ENCODE measurements around the gene GP1BA. TPM values are rescaled to one million over a fixed set of nuclear protein-coding genes. Genes with fewer than 3 reads are reported as not detected.
"Not testable (repeated sequence)": the region's sequence is repeated elsewhere in the genome, so short reads cannot be mapped to it uniquely, and the experiment has no call there.

GP1BA gene
- total and polyA plus RNA-seq, 11 donors, result 0.06 to 0.35 (median 0.20) TPM; not detected in 6

DNA sequence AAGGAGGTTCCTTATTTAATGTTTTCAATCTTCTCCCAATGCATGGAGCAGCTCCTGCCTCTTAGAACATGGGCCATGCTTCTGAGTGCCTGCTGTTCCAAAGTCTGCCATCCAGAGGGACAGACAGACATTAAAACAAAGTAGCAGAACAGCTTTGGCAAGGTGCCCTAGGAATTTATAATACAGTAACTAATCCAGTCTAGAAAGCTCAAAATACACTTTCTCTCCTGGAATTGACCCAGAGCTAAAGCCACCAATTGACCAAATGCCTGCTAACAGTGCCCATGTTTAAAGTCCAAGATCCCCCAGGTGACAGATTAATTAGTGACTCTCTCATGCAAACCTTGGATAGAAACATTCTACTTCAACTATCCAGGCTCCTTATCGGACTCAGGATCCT lies 18.1 kb upstream of the GP1BA start:
- DNase-seq (no peak), ATAC-seq (no peak)
- no peak for TF ChIP-seq POLR2A (IDR thresholded peaks at IDR 0.05)
- TF ChIP-seq, protein P1, sequence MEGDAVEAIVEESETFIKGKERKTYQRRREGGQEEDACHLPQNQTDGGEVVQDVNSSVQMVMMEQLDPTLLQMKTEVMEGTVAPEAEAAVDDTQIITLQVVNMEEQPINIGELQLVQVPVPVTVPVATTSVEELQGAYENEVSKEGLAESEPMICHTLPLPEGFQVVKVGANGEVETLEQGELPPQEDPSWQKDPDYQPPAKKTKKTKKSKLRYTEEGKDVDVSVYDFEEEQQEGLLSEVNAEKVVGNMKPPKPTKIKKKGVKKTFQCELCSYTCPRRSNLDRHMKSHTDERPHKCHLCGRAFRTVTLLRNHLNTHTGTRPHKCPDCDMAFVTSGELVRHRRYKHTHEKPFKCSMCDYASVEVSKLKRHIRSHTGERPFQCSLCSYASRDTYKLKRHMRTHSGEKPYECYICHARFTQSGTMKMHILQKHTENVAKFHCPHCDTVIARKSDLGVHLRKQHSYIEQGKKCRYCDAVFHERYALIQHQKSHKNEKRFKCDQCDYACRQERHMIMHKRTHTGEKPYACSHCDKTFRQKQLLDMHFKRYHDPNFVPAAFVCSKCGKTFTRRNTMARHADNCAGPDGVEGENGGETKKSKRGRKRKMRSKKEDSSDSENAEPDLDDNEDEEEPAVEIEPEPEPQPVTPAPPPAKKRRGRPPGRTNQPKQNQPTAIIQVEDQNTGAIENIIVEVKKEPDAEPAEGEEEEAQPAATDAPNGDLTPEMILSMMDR (IDR thresholded peaks at IDR 0.05), result no peak
- intact Hi-C loops (cut with DNase I), result loop anchor here in 1 of 10 donors (5.0 kb wide), 1 partner anchor 73 kb away; the partner anchor contains the start of gene CAMTA2
- Histone ChIP-seq H3K27me3 (no peaks in the 10 kb centered on the region), H3K4me1 (peaks cover 0 to 8% (median 5%) of the 10 kb centered on the region in 12 donors), H3K4me3 (no peak overlapping the region), H3K36me3 (no peaks in the 10 kb centered on the region), H3K9me3 (no peaks in the 10 kb centered on the region), H3K27ac (no peak overlapping the region)
- WGBS, 4 donors, result 82 to 94% (median 85%) methylated on average over 1 of the region's 1 CpG

DNA sequence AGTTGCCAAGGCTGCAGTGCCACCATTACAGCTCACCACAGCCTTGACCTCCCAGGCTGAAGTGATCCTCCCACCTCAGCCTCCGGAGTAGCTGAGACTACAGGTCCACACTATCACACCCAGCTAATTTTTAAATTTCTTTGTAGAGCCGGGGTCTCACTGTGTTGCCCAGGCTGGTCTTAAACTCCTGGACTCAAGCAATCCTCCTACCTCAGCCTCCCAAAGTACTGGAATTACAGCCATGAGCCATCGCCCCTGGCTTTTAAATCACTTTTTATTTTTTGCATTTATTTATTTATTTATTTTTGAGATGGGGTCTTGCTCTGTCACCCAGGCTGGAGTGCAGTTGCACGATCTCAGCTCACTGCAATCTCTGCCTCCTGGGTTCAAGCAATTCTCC lies 17.5 kb upstream of the GP1BA start:
- 93 to 97% (median 96%) methylated on average over 4 of the region's 4 CpGs for WGBS, 4 donors
- H3K4me3 ChIP-seq, H3K36me3 ChIP-seq, H3K27me3 ChIP-seq, H3K4me1 ChIP-seq, H3K27ac ChIP-seq, H3K9me3 ChIP-seq, ATAC-seq, DNase-seq: not testable (repeated sequence)
- intact Hi-C loops (cut with DNase I), result loop anchor here in 1 of 10 donors (5.0 kb wide), 1 partner anchor 73 kb away; the partner anchor contains the start of gene CAMTA2

DNA sequence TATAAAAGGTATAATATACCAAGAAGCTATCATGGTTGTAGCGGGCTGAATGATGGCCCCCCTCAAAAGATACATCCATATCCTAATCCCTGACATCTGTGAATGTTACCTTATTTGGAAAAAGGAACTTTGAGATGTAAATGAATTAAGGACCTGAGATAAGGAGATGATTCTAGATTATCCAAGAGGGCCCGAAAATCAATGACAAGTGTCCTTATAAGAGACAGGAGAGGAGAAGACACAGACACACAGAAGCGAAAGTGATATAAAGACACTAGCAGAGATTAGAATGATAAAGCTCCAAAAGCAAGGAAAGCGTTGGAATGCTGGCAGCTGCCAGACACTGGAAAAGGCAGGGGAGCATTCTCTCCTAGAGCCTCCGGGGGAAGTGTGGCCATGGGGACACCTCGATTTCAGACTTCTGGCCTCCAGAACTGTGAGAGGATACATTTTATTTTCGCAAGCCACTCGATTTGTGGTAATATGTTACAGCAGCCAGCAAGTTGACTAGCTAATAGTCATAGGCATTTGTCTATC lies 12.5 kb upstream of the GP1BA start:
- no peak for DNase-seq
- Histone ChIP-seq H3K9me3 (no peaks in the 10 kb centered on the region), H3K27me3 (no peaks in the 10 kb centered on the region), H3K27ac (no peak overlapping the region), H3K36me3 (no peaks in the 10 kb centered on the region), H3K4me1 (peaks cover 0 to 9% (median 0%) of the 10 kb centered on the region in 12 donors), H3K4me3 (no peak overlapping the region)
- intact Hi-C loops (cut with DNase I), result loop anchor here in 1 of 10 donors (5.0 kb wide), 1 partner anchor 53 kb away; no protein-coding TSS in a partner anchor
- ATAC-seq, result no peak
- 69 to 72% (median 71%) methylated on average over 8 of the region's 8 CpGs for WGBS, 4 donors
- TF ChIP-seq POLR2A (IDR thresholded peaks at IDR 0.05), result no peak
- TF ChIP-seq, protein P1 (IDR thresholded peaks at IDR 0.05), result no peak

DNA sequence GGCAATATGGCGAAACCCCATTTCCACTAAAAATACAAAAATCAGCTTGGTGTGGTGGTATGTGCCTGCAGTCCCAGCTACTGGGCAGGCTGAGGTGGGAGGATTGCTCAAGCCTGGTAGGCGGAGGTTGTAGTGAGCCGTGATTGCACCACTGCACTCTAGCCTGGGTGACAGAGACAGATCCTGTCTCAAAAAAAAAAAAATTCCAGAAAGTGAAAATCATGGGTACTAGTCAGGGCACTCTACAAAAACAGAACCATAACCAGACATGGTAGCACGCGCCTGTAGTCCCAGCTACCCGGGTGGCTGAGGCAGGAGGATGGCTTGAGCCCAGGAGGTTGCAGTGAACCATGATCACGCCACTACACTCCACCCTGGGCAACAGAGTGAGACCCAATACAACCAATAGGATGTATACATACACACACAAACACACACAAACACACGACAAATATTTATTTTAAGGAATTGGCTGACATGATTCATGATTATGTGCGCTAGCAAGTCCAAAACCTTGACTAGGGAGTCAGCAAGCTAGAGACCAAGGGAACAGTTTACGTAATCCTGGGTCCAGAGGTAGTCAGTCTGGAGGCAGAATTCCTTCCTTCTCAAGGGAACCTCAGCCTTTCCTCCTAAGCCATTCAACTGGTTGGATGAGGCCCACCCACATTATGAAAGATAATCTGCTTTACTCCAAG lies 11.6 kb upstream of the GP1BA start:
- DNase-seq (no peak), ATAC-seq (peak in 1 of 4 donors; percentile 18)
- H3K4me1 ChIP-seq, result peaks cover 0 to 9% (median 0%) of the 10 kb centered on the region in 12 donors
- TF ChIP-seq POLR2A (IDR thresholded peaks at IDR 0.05), result no peak
- TF ChIP-seq, protein P1 (IDR thresholded peaks at IDR 0.05), result no peak
- no peak overlapping the region for H3K27ac ChIP-seq
- WGBS, 4 donors, result 85 to 91% (median 89%) methylated on average over 10 of the region's 10 CpGs
- no peaks in the 10 kb centered on the region for H3K27me3 ChIP-seq
- no peaks in the 10 kb centered on the region for H3K9me3 ChIP-seq
- intact Hi-C loops (cut with DNase I), result no loop called here
- H3K36me3 ChIP-seq, result no peaks in the 10 kb centered on the region
- no peak overlapping the region for H3K4me3 ChIP-seq
